Urinary bladder (tissue), 4 donors: ENCODE data around the gene DCP1B. TPM values are rescaled to one million over a fixed set of nuclear protein-coding genes. Genes with fewer than 3 reads are reported as not detected.
"Not testable (repeated sequence)": the region's sequence is repeated elsewhere in the genome, so short reads cannot be mapped to it uniquely, and the experiment has no call there.

Experiments used
- DNase-seq: peaks from one replicate; pipeline ENCODE4 v3.0.0-alpha.2; 2015; ENCODE audit errors: extremely low spot score
- H3K27ac ChIP-seq: one replicate; pipeline ENCODE4 v1.5.1; 2013; ENCODE audit warnings: low read depth, mild to moderate bottlenecking, moderate library complexity
- H3K36me3 ChIP-seq: one replicate; pipeline ENCODE4 v1.6.1; 2013; ENCODE audit warnings: mild to moderate bottlenecking, moderate library complexity; ENCODE audit not compliant: insufficient read depth
- H3K4me1 ChIP-seq: one replicate; pipeline ENCODE4 v1.6.1; 2013; ENCODE audit warnings: mild to moderate bottlenecking, moderate library complexity; ENCODE audit not compliant: insufficient read depth
- H3K4me3 ChIP-seq: one replicate; pipeline ENCODE4 v1.5.1; 2013; ENCODE audit warnings: low read depth, low read length
- whole genome bisulfite sequencing: extraction: QIAGEN DNeasy Blood & Tissue Kit; methylation state at CpG from one replicate; pipeline ENCODE4 v1.1.7; 2013; 5-methylcytosine and 5-hydroxymethylcytosine counted together
- polyA plus RNA-seq: library from polyadenylated mRNA; stranded (reverse); fragments of 200-250 nt; gene quantifications from one replicate; pipeline ENCODE4 v1.2.3, GENCODE V29; 2013
- total RNA-seq: library from RNA; depleted of rRNA; stranded (reverse); fragments of >200 nt; gene quantifications from one replicate; pipeline ENCODE4 v1.2.3, GENCODE V29; 2014
- donor health status: healthy with polysubstance abuse.
- donor health status: healthy.

DCP1B gene
- total and polyA plus RNA-seq, 2 donors = 16.7 to 24.4 TPM

DNA sequence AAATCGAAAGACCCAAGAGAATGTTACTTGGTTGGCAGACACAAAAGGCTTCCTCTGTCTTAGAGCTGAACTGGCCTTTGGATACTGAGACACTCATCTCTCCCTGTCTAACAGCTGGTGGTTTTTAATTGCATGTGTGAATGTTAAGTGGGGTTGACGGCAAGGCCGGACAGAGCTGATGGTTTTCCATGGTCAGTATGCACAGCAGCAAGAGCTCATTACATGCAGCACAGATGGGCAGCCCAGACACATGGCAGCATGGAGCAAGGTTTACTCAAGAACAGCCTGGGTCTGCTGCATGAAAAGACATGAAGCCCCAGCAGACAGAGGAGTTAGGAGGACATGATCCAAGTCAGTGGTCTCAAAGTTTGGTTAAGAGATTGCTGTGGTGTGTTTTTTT is 58.0 kb downstream of the DCP1B start:
- H3K4me3 ChIP-seq = no peak overlapping the region
- no peaks in the 10 kb centered on the region for H3K4me1 ChIP-seq
- DNase-seq = no peak
- WGBS = 83% methylated on average over 3 of the region's 3 CpGs
- no peak overlapping the region for H3K27ac ChIP-seq
- no peaks in the 10 kb centered on the region for H3K36me3 ChIP-seq

DNA sequence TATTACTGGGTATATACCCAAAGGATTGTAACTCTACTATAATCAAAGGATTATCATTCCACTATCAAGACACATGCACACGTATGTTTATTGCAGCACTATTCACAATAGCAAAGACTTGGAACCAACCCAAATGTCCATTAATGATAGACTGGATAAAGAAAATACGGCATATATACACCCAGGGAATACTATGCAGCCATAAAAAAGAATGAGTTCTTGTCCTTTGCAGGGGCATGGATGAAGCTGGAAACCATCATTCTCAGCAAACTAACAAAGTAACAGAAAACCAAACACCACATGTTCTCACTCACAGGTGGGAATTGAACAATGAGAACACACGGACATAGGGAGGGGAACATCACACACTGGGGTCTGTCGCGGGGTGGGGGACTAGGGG is 58.8 kb downstream of the DCP1B start:
- 88% methylated on average over 5 of the region's 5 CpGs for WGBS
- not testable (repeated sequence) for DNase-seq, H3K36me3 ChIP-seq, H3K4me1 ChIP-seq, H3K4me3 ChIP-seq, H3K27ac ChIP-seq

DNA sequence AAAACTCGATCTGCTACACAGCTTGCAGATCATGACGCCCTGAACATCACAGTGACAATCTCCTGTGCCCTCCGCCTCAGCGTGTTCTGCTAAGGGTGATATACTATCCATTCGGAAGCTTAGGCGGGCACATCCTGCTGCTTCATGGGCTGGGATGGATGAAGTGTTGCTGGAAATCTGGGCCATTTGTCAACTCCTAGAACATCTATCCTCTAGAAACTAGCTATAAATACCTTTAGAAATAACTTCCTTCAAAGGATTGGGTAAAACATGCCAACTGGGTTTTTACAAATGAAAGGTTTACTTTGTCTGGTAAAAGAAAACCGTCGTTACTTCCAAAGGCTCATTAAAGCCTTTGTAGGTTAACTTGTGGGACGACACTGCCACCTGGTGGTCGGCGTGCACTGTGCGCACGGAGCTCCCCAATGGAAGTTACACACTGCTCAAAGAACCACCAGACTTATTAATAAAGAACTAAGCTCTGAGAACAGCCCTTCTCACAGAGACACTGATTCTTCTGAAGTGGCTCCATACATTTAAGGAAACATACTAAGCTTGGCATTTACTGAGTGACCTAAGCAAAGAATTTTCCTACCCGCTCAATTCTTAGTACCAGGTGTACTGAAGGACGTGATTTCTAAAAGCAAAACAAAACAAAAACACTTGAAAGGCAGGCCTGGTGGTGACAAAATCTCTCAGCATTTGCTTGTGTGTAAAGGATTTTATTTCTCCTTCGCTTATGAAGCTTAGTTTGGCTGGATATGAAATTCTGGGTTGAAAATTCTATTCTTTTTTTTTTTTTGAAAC is 64.3 kb downstream of the DCP1B start:
- no peaks in the 10 kb centered on the region for H3K36me3 ChIP-seq
- H3K4me3 ChIP-seq = no peak overlapping the region
- H3K4me1 ChIP-seq = no peaks in the 10 kb centered on the region
- H3K27ac ChIP-seq = no peak overlapping the region
- WGBS = 27% methylated on average over 16 of the region's 16 CpGs
- peak; percentile 64 for DNase-seq

DNA sequence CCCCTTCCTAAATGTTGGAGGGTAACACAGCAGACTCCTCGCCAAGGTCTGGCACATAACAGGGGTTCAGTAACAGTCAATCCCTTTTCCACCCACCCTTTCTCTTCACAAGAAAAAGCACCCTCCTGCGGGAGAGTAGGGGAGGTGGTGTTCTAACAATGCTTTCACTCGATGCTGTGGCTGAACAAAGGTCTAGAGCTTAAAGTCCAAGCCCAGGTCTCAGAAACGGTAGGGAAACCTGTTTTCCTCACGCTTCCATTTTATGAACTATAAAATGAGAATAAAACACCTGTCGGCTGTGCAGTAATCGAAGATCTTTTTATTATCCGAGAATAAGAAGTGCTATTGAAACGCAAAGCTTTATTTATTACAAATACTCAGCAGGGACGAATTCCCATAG is 64.9 kb downstream of the DCP1B start:
- H3K4me3 ChIP-seq = no peak overlapping the region
- H3K27ac ChIP-seq = no peak overlapping the region
- H3K4me1 ChIP-seq = no peaks in the 10 kb centered on the region
- DNase-seq = no peak
- 37% methylated on average over 10 of the region's 10 CpGs for WGBS
- no peaks in the 10 kb centered on the region for H3K36me3 ChIP-seq

DNA sequence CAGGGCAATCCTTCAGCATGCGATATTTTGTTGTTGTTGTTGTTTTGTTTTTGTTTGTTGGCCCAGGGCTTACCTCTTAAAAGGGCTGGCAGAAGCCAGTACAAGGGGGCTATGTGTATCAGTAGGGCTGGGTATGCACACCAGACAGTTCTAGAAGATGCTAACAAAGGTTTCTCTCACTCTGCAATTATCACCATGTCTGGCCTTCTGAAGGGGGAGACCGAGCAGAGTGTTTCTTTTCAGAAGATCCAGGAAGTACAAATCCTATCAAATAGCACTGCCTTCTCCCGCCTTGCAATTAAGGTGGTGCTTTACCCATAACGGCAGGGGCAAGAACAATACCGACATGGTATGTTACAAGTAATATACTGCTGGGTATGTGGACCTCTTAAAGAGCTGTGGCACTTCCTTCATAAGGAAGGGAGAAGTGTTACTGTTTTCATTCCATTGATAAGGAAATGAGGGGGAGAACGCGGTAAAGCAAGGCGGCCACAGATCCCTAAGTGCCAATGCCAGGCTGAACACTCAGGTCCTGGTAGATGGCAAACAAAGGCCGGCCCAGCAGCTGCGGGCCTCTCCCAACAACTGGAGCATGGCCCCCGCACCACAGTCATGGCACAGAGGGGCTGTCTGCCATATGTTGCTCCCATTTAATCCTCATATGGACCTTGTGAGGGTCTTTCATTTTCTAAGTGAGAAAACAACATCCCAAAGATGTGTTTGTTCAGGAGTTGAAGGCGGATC is 66.6 kb downstream of the DCP1B start:
- Histone ChIP-seq H3K36me3 (no peaks in the 10 kb centered on the region), H3K4me3 (no peak overlapping the region), H3K4me1 (no peaks in the 10 kb centered on the region), H3K27ac (no peak overlapping the region)
- WGBS = 92% methylated on average over 12 of the region's 12 CpGs
- no peak for DNase-seq

DNA sequence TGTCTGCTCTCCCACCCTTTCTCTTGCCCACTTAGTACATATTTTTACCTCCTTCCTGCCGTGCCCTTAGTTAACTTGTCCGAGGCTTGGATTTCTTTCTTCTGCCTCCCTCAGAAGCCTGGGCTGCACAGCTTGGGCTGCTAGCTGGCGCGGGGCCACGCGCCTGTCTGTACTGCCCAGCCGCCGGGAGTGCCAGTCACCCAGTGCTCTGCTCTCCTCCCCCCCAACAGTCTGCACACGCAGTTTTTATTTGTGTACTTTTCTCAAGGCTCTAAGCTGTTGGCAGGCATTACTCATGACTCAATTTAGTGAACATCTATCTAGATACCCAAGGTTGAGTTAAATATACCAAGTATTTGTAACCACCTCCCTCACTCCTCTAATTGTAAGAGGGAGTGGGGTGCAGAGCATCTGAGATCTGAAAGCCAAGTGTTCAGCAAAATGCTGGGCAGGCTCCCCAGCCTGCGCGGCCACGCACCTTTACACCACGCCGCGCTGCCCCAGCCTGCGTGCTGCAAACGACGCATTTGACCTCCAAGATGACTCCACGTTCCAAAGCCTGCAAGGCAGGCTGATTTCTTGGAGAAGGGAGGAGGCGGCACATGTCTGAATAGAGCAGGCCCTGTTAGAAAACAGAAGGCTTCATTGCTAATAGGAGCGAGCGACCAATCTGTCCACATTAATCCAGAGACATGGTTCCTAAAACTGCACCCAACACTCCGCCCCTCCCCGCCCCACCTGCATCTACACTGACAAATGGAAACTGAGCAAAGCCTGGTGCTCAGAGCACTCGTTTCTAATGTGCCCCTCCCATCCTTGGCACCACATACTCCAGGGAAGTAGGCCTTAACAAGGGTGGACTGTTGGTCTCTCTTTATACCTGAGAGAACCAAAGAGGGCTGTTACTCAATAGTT is 67.6 kb downstream of the DCP1B start:
- Histone ChIP-seq H3K27ac (no peak overlapping the region), H3K4me3 (no peak overlapping the region), H3K36me3 (no peaks in the 10 kb centered on the region), H3K4me1 (no peaks in the 10 kb centered on the region)
- 66% methylated on average over 25 of the region's 25 CpGs for WGBS
- DNase-seq = peak; percentile 31

DNA sequence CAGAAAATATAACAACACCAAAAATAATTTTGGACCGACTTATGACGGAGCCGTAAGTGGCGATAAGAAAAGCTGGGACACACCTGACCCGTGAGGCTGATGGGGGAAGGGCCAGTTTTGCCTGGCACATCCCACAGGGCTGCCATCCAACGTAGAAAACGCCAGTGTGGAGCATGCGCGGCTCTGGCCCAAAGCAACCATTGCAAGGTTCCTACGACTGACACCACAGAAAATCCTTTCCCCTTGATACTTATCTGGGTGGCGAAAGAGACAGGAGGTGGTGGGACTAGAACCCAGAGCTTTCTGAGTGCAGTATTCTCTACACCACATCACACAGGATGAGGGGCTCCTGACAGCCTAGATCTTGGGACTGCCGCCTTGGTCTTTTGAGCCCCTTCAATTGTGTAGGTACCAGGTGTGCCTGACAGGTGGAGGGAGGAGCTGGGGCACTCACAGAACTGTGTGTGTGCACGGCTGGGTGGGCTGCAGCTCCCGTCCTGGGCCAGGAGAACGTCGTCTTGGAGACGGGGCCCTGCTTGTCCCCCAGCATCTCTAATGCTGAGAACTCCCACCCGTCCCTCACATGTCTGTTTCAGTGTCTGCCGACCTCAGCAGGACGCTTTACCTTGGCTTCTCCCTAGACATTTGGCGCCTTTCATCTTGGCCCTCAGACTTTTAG is 68.4 kb downstream of the DCP1B start:
- H3K36me3 ChIP-seq = no peaks in the 10 kb centered on the region
- no peak overlapping the region for H3K27ac ChIP-seq
- no peaks in the 10 kb centered on the region for H3K4me1 ChIP-seq
- 83% methylated on average over 21 of the region's 21 CpGs for WGBS
- DNase-seq = no peak
- no peak overlapping the region for H3K4me3 ChIP-seq

DNA sequence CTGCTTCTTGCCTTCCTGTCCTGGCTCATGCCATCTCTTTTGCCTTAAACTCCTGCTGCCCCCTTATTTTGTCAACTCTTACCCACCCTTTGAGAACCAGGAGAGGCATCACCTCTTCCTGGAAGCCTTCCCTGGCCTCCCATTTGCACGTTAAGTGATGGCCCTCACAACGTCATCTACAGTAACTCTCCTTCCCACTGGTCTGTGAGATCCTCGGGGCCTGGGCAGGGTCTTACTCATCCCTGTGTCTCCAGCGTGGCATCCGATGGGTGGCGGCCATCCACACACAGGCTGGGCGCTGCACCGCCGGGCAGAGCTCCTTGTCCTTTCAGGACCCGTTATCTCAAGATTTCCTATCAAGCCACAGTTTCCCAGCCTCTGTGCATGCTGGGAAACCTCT is 69.0 kb downstream of the DCP1B start:
- H3K4me1 ChIP-seq = no peaks in the 10 kb centered on the region
- WGBS = 89% methylated on average over 10 of the region's 10 CpGs
- H3K27ac ChIP-seq = no peak overlapping the region
- no peak for DNase-seq
- no peaks in the 10 kb centered on the region for H3K36me3 ChIP-seq
- no peak overlapping the region for H3K4me3 ChIP-seq

DNA sequence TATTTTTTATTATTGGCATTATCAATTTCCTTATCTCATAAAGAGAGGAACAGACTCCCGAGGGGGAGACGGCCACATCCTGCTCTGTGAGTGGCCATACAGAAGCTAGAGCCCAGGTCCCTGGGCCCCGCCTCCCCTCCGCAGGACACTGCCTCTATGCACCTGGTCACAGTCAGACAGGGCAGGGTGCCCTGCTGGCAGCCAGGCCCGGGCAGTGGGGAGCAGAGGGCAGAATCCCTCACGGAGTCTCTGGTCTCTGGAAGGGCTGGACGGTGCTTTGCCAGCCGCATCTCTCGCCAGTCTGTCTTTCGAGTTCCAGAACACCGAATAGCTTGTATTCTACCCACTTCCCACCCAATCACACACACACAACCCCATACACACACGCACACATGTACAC is 69.4 kb downstream of the DCP1B start:
- H3K4me1 ChIP-seq = no peaks in the 10 kb centered on the region
- no peak overlapping the region for H3K4me3 ChIP-seq
- no peak for DNase-seq
- 82% methylated on average over 12 of the region's 12 CpGs for WGBS
- no peak overlapping the region for H3K27ac ChIP-seq
- H3K36me3 ChIP-seq = no peaks in the 10 kb centered on the region

DNA sequence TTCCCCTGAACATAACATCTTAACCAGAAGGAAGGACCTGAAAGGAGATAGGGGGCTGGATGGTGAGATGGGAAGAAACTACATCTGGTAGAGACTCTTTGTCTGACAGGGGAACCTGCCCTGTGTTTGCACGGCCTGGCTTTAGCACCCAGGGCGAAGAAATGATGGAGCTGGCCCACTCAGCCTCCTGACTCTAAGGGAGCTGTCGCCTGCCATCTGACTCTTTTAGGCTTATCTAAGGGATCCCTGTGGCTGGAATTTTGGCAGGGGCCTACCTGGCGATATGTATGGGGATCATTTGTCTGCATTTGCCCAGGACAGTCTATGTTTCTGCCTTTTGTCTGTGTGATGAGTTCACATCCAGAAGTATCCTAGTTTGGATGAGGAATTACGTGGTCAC is 70.2 kb downstream of the DCP1B start:
- Histone ChIP-seq H3K4me3 (no peak overlapping the region), H3K4me1 (no peaks in the 10 kb centered on the region), H3K36me3 (no peaks in the 10 kb centered on the region), H3K27ac (no peak overlapping the region)
- DNase-seq = no peak
- 79% methylated on average over 5 of the region's 5 CpGs for WGBS

DNA sequence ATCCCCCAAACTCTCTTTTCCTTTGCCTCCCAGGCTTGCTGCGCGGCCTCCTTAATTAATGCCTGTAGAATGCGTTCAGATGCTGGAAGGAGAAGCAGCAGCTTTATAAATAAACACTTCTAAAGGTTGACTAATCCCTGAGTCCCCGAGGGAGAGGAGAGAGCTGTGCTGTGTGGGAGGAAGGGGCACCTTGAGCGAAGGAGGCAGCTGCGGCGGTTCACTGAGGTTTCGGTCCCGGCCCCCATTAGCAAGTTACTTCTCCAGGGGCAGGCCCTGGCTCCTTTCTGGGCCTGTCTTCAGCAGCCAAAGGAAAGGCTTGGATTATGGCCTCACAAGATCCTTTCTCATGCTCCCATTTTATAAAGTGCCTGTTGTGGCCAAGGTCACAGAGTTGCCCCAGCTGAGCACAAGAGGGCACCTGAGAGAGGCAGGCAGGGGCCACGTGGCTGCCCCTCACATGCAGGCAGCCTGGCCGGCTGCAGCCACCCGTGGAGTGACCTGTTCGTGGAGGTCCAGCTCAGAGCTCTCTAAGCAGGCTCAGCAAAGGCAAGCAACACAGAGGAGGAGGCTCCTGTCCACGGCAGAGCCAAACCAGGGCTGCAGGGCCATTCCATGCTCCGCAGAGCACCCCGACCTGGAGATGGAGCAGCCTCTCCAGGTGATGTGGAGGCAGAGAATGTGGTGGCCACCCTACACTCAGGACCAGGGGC is 70.8 kb downstream of the DCP1B start:
- H3K27ac ChIP-seq = no peak overlapping the region
- no peak overlapping the region for H3K4me3 ChIP-seq
- no peak for DNase-seq
- H3K4me1 ChIP-seq = no peaks in the 10 kb centered on the region
- H3K36me3 ChIP-seq = no peaks in the 10 kb centered on the region
- 71% methylated on average over 16 of the region's 16 CpGs for WGBS

DNA sequence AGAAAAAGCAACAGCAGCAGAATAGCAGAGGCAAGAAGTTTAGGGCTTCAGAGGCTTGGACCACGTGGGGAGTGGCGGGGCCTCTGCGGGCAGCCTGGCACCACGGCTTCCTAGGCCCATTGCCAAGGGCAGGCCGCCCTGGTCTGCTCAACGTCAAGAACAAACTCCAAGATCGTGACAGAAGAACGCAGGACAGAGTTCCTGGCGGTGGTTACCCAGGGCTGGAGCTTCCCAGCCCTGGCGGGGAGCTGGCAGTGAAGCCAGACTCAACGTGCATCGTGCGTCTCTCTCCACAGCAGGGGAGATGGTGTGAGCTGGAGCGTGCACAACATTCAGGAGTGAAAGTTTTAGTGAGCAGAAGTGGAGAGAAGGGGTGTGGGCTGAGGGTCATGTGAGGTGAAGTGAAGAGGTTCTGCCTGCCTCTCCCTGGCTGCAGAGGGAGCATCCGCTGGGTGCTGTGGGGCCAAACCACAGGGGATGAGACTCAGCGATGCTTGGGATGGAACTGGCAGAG is 71.9 kb downstream of the DCP1B start:
- H3K4me1 ChIP-seq = no peaks in the 10 kb centered on the region
- no peak for DNase-seq
- no peak overlapping the region for H3K27ac ChIP-seq
- WGBS = 26% methylated on average over 16 of the region's 16 CpGs
- H3K36me3 ChIP-seq = no peaks in the 10 kb centered on the region
- H3K4me3 ChIP-seq = no peak overlapping the region
